PC-3 (cell line): ENCODE data around the gene DYNC1LI1. TPM values are rescaled to one million over a fixed set of nuclear protein-coding genes. Genes with fewer than 3 reads are reported as not detected.
A peak's percentile ranks its signal among the peaks of the same experiment; 100 is the strongest.

Experiments used
- ATAC-seq: fragments of 200-7000 bp; cut with Tn5 transposase; 2 replicates; pipeline ENCODE4 v1.9.1; 2020; ENCODE audit warnings: mild to moderate bottlenecking, moderate library complexity
- BruUV-seq: library from RNA; stranded (reverse); fragments of 400-500 nt; replicated peaks from 2 replicates; lab custom pipeline; 2021; lab: Mats Ljungman, UMichigan
- CTCF ChIA-PET: fragments of 300-600 bp; sonication (Branson Sonifier 250); formaldehyde crosslinking; loops from one replicate; lab custom pipeline; 2022; ENCODE audit warnings: antibody characterized with exemption; lab: Charles Lee
- POLR2A ChIA-PET: fragments of 300-600 bp; sonication (Branson Sonifier 250); formaldehyde crosslinking; loops from one replicate; lab custom pipeline; 2022; ENCODE audit warnings: antibody characterized with exemption; ENCODE audit not compliant: unreplicated experiment; lab: Charles Lee
- DNase-seq: peaks from one replicate; pipeline ENCODE4 v3.0.0-alpha.2; 2015
- H2AFZ ChIP-seq: fragments of 300-600 bp; sonication (generic); 2 replicates; pipeline ENCODE4 v1.6.0; 2016; ENCODE audit warnings: antibody characterized with exemption, low read length
- H3F3A ChIP-seq: fragments of 300-600 bp; sonication (generic); one replicate; pipeline ENCODE4 v1.6.0; 2017; ENCODE audit warnings: antibody characterized with exemption, low read length, control low read depth, mild to moderate bottlenecking; ENCODE audit not compliant: unreplicated experiment
- H3K27ac ChIP-seq: fragments of 300-600 bp; sonication (generic); 2 replicates; pipeline ENCODE4 v1.5.1; 2016; ENCODE audit warnings: mild to moderate bottlenecking, low read length
- H3K27me3 ChIP-seq: fragments of 300-600 bp; sonication (generic); 2 replicates; pipeline ENCODE4 v1.6.1; 2016; ENCODE audit warnings: low read length, mixed read lengths
- H3K36me3 ChIP-seq: fragments of 300-600 bp; sonication (generic); 2 replicates; pipeline ENCODE4 v1.6.1; 2016; ENCODE audit warnings: low read depth, mixed run types, low read length, mixed read lengths
- H3K4me1 ChIP-seq: fragments of 300-600 bp; sonication (generic); 2 replicates; pipeline ENCODE4 v1.5.1; 2016; ENCODE audit warnings: low read length; ENCODE audit not compliant: insufficient read depth
- H3K4me2 ChIP-seq: fragments of 300-600 bp; sonication (generic); 2 replicates; pipeline ENCODE4 v1.6.0; 2016; ENCODE audit warnings: low read length
- H3K4me3 ChIP-seq: fragments of 300-600 bp; sonication (generic); 2 replicates; pipeline ENCODE4 v1.5.1; 2016; ENCODE audit warnings: mild to moderate bottlenecking, low read length, mixed read lengths
- H3K79me2 ChIP-seq: fragments of 300-600 bp; sonication (generic); 2 replicates; pipeline ENCODE4 v1.6.1; 2017; ENCODE audit warnings: low read length, mixed read lengths
- H3K9ac ChIP-seq: fragments of 300-600 bp; sonication (generic); 2 replicates; pipeline ENCODE4 v1.6.0; 2016; ENCODE audit warnings: mild to moderate bottlenecking, low read length
- H3K9me2 ChIP-seq: fragments of 300-600 bp; sonication (generic); replicated peaks from 2 replicates; pipeline ENCODE4 v1.6.1; 2016; ENCODE audit warnings: mixed run types, low read length, mixed read lengths
- H3K9me3 ChIP-seq: fragments of 300-600 bp; sonication (generic); 2 replicates; pipeline ENCODE4 v1.6.1; 2016; ENCODE audit warnings: low read length, mixed read lengths
- H4K20me1 ChIP-seq: fragments of 300-600 bp; sonication (generic); 2 replicates; pipeline ENCODE4 v1.6.1; 2016; ENCODE audit warnings: low read length, mixed read lengths
- EZH2 ChIP-seq: fragments of 300-600 bp; sonication (generic); IDR thresholded peaks from one replicate; pipeline ENCODE4 v1.6.1; 2017; ENCODE audit warnings: antibody characterized with exemption, mild to moderate bottlenecking, low read length; ENCODE audit not compliant: unreplicated experiment
- EZH2phosphoT487 ChIP-seq: fragments of 300-600 bp; sonication (generic); IDR thresholded peaks from 2 replicates; pipeline ENCODE4 v1.6.1; 2018; ENCODE audit warnings: mild to moderate bottlenecking, antibody characterized with exemption, low read length, borderline replicate concordance
- intact Hi-C: fragments of 100-400 bp; cut with micrococcal nuclease; formaldehyde crosslinking; loops from 2 replicates; pipeline ENCODE4 v1.9.0; 2023
- total RNA-seq: library from RNA; depleted of rRNA; stranded (reverse); fragments of >200 nt; gene quantifications from 2 replicates; pipeline ENCODE4 v1.2.3, GENCODE V29; 2014
- TF ChIP-seq, protein P1 (sequence below): fragments of 300-600 bp; sonication (generic); conservative IDR thresholded peaks from 2 replicates; pipeline ENCODE4 v1.5.1; 2017; ENCODE audit warnings: antibody characterized with exemption, low read depth, mild to moderate bottlenecking, low read length

The DYNC1LI1 gene
- total RNA-seq, 1 experiment from 2014 or later = 44.2 TPM

DNA sequence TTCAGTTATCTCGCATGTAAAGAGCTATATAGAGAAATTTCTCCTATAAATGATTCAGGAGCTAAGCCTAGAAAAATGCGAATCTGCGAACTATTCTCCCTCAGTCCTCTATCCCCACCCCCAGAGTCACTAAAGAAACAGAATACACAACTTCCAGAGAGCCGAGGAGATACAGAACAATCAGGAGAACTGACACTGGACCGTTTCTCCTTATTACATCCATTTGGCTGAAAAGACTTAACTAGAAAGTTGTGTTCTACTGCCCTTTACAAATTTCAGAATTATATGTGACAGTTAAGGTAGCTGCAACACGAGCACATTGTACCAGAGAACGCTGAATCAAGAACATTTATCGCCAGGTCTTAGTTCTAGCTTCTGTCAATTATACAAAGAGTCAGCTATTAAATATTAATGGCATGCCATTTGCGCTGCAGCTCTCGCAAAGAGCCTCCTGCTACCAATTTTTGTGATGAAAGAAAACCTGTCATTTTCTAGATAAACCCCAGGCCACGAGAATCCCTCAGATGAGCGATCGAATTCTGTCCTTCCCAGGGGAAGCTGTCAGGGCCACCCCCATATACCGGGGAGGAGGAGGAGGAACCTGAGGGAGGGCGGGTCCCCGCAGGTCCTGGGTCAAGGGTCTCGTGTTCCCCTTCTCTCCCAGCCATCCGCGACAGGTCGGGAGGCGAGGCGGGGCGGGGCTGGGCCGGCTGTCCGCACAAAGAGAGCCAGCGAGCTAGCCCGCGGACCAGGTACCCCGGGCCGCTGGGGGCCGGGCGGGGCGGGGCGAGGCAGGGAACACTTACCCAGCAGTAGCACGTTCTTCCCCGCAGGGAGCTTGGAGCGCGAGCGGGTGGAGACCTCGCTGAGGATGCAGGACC lies 878 bp downstream of the DYNC1LI1 start:
- H3K9ac ChIP-seq = peak overlapping the region; percentile 97
- intact Hi-C loops = loop anchor here (5.0 kb wide), 1 partner anchor 93 kb away; no protein-coding TSS in a partner anchor
- TF ChIP-seq, protein P1, sequence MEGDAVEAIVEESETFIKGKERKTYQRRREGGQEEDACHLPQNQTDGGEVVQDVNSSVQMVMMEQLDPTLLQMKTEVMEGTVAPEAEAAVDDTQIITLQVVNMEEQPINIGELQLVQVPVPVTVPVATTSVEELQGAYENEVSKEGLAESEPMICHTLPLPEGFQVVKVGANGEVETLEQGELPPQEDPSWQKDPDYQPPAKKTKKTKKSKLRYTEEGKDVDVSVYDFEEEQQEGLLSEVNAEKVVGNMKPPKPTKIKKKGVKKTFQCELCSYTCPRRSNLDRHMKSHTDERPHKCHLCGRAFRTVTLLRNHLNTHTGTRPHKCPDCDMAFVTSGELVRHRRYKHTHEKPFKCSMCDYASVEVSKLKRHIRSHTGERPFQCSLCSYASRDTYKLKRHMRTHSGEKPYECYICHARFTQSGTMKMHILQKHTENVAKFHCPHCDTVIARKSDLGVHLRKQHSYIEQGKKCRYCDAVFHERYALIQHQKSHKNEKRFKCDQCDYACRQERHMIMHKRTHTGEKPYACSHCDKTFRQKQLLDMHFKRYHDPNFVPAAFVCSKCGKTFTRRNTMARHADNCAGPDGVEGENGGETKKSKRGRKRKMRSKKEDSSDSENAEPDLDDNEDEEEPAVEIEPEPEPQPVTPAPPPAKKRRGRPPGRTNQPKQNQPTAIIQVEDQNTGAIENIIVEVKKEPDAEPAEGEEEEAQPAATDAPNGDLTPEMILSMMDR = no peak
- TF ChIP-seq EZH2 (no peak), EZH2phosphoT487 (no peak)
- H3K79me2 ChIP-seq = peaks cover 71% of the 10 kb centered on the region
- no peaks in the 10 kb centered on the region for H3F3A ChIP-seq
- no peaks in the 10 kb centered on the region for H3K9me2 ChIP-seq
- H3K27ac ChIP-seq = peak overlapping the region; percentile 80
- CTCF ChIA-PET = interaction anchor here (1.1 to 1.2 kb wide), 2 partner anchors 56 to 95 kb away, joined by 3 read pairs; no protein-coding TSS in a partner anchor
- H3K27me3 ChIP-seq = no peaks in the 10 kb centered on the region
- peaks cover 24% of the 10 kb centered on the region for H3K4me1 ChIP-seq
- H3K9me3 ChIP-seq = no peaks in the 10 kb centered on the region
- peak; percentile 58 for ATAC-seq
- TSS peak; percentile 50 for BruUV-seq
- peaks cover 4% of the 10 kb centered on the region; the same call in 1 of the 2 replicates for H3K36me3 ChIP-seq
- H2AFZ ChIP-seq = peak overlapping the region; percentile 85
- DNase-seq = peak; percentile 57
- H3K4me2 ChIP-seq = peak overlapping the region; percentile 94
- H4K20me1 ChIP-seq = peaks cover 20% of the 10 kb centered on the region
- peak overlapping the region; percentile 82 for H3K4me3 ChIP-seq
- POLR2A ChIA-PET = interaction anchor here (0.5 to 0.6 kb wide), 3 partner anchors 36 to 1232 kb away, joined by 5 to 6 read pairs (median 5); no protein-coding TSS in a partner anchor

DNA sequence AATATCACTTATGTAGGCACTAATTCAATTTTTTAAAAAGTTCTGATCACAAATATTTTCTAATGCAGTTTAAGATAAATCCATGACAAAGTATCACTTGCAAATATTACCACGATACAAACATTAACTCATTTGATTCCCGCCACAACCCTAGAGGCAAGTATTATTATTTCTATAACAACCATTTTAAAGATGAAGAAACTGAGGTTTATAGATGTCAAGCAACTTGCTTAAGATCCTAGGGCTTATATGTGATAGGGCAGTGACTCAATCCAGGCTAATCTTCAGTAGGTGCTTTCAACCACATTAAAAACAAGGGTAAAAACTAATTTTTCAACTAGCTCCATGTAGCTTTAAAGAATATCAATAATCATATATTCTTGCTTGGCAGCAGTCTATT lies 1.7 kb downstream of the DYNC1LI1 start:
- Histone ChIP-seq H2AFZ (no peak overlapping the region), H3K4me3 (peak overlapping the region; percentile 82), H3K9me3 (no peaks in the 10 kb centered on the region), H3K9me2 (no peaks in the 10 kb centered on the region), H3K27me3 (no peaks in the 10 kb centered on the region), H3K4me2 (peak overlapping the region; percentile 94), H3K36me3 (peaks cover 4% of the 10 kb centered on the region; the same call in 1 of the 2 replicates), H4K20me1 (peaks cover 20% of the 10 kb centered on the region), H3F3A (no peaks in the 10 kb centered on the region), H3K27ac (no peak overlapping the region), H3K9ac (peak overlapping the region; percentile 97), H3K79me2 (peaks cover 79% of the 10 kb centered on the region), H3K4me1 (peaks cover 24% of the 10 kb centered on the region)
- TF ChIP-seq EZH2 = no peak
- intact Hi-C loops = no loop called here
- ChIA-PET POLR2A (interaction anchor here (0.5 to 0.6 kb wide), 2 partner anchors 37 to 59 kb away, joined by 5 read pairs; no protein-coding TSS in a partner anchor), CTCF (interaction anchor here (1.2 kb wide), 1 partner anchor 96 kb away, joined by 3 read pairs; no protein-coding TSS in a partner anchor)
- no peak for DNase-seq
- BruUV-seq = no TSS peak
- ATAC-seq = no peak

DNA sequence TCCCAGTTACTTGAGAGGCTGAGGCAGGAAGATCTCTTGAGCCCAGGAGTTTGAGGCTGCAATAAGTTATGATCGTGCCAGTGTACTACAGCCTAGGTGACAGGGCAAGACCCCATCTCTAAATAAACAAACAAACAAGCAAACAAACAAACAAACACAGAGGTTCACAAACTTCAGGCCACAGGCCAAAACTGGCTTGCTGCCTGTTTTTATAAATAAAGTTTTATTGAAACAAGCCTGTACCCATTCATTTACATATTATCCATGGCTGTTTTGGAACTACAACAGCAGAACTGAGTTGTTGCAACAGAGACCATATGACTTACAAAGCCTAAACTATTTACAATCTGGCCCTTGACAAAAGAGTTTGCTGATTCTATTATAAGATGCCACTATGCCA lies 6.5 kb downstream of the DYNC1LI1 start:
- intact Hi-C loops = no loop called here
- H3F3A ChIP-seq = no peaks in the 10 kb centered on the region
- no peak overlapping the region for H2AFZ ChIP-seq
- ChIA-PET CTCF (no interaction called here), POLR2A (no interaction called here)
- H3K27ac ChIP-seq = no peak overlapping the region
- no peak overlapping the region for H3K4me3 ChIP-seq
- H3K9me3 ChIP-seq = no peaks in the 10 kb centered on the region
- ATAC-seq (no peak), DNase-seq (no peak)
- peaks cover 12% of the 10 kb centered on the region for H4K20me1 ChIP-seq
- BruUV-seq = no TSS peak
- TF ChIP-seq, protein P1 = no peak
- TF ChIP-seq EZH2 (no peak), EZH2phosphoT487 (no peak)
- no peak overlapping the region for H3K4me2 ChIP-seq
- peaks cover 96% of the 10 kb centered on the region for H3K79me2 ChIP-seq
- H3K9me2 ChIP-seq = no peaks in the 10 kb centered on the region
- peaks cover 4% of the 10 kb centered on the region; the same call in 1 of the 2 replicates for H3K36me3 ChIP-seq
- no peaks in the 10 kb centered on the region for H3K27me3 ChIP-seq
- H3K4me1 ChIP-seq = peaks cover 11% of the 10 kb centered on the region; the same call in 1 of the 2 replicates
- no peak overlapping the region for H3K9ac ChIP-seq
